PC-3 (cell line): Measurements from ENCODE around the gene MVB12B. TPM values are rescaled to one million over a fixed set of nuclear protein-coding genes. Genes with fewer than 3 reads are reported as not detected.

Experiments used
- ATAC-seq: fragments of 200-7000 bp; cut with Tn5 transposase; 2 replicates; pipeline ENCODE4 v1.9.1; 2020; ENCODE audit warnings: mild to moderate bottlenecking, moderate library complexity
- BruUV-seq: library from RNA; stranded (reverse); fragments of 400-500 nt; replicated peaks from 2 replicates; lab custom pipeline; 2021; lab: Mats Ljungman, UMichigan
- CTCF ChIA-PET: fragments of 300-600 bp; sonication (Branson Sonifier 250); formaldehyde crosslinking; loops from one replicate; lab custom pipeline; 2022; ENCODE audit warnings: antibody characterized with exemption; lab: Charles Lee
- POLR2A ChIA-PET: fragments of 300-600 bp; sonication (Branson Sonifier 250); formaldehyde crosslinking; loops from one replicate; lab custom pipeline; 2022; ENCODE audit warnings: antibody characterized with exemption; ENCODE audit not compliant: unreplicated experiment; lab: Charles Lee
- DNase-seq: peaks from one replicate; pipeline ENCODE4 v3.0.0-alpha.2; 2015
- H2AFZ ChIP-seq: fragments of 300-600 bp; sonication (generic); 2 replicates; pipeline ENCODE4 v1.6.0; 2016; ENCODE audit warnings: antibody characterized with exemption, low read length
- H3F3A ChIP-seq: fragments of 300-600 bp; sonication (generic); one replicate; pipeline ENCODE4 v1.6.0; 2017; ENCODE audit warnings: antibody characterized with exemption, low read length, control low read depth, mild to moderate bottlenecking; ENCODE audit not compliant: unreplicated experiment
- H3K27ac ChIP-seq: fragments of 300-600 bp; sonication (generic); 2 replicates; pipeline ENCODE4 v1.5.1; 2016; ENCODE audit warnings: mild to moderate bottlenecking, low read length
- H3K27me3 ChIP-seq: fragments of 300-600 bp; sonication (generic); 2 replicates; pipeline ENCODE4 v1.6.1; 2016; ENCODE audit warnings: low read length, mixed read lengths
- H3K36me3 ChIP-seq: fragments of 300-600 bp; sonication (generic); 2 replicates; pipeline ENCODE4 v1.6.1; 2016; ENCODE audit warnings: low read depth, mixed run types, low read length, mixed read lengths
- H3K4me1 ChIP-seq: fragments of 300-600 bp; sonication (generic); 2 replicates; pipeline ENCODE4 v1.5.1; 2016; ENCODE audit warnings: low read length; ENCODE audit not compliant: insufficient read depth
- H3K4me2 ChIP-seq: fragments of 300-600 bp; sonication (generic); 2 replicates; pipeline ENCODE4 v1.6.0; 2016; ENCODE audit warnings: low read length
- H3K4me3 ChIP-seq: fragments of 300-600 bp; sonication (generic); 2 replicates; pipeline ENCODE4 v1.5.1; 2016; ENCODE audit warnings: mild to moderate bottlenecking, low read length, mixed read lengths
- H3K79me2 ChIP-seq: fragments of 300-600 bp; sonication (generic); 2 replicates; pipeline ENCODE4 v1.6.1; 2017; ENCODE audit warnings: low read length, mixed read lengths
- H3K9ac ChIP-seq: fragments of 300-600 bp; sonication (generic); 2 replicates; pipeline ENCODE4 v1.6.0; 2016; ENCODE audit warnings: mild to moderate bottlenecking, low read length
- H3K9me2 ChIP-seq: fragments of 300-600 bp; sonication (generic); replicated peaks from 2 replicates; pipeline ENCODE4 v1.6.1; 2016; ENCODE audit warnings: mixed run types, low read length, mixed read lengths
- H3K9me3 ChIP-seq: fragments of 300-600 bp; sonication (generic); 2 replicates; pipeline ENCODE4 v1.6.1; 2016; ENCODE audit warnings: low read length, mixed read lengths
- H4K20me1 ChIP-seq: fragments of 300-600 bp; sonication (generic); 2 replicates; pipeline ENCODE4 v1.6.1; 2016; ENCODE audit warnings: low read length, mixed read lengths
- EZH2 ChIP-seq: fragments of 300-600 bp; sonication (generic); IDR thresholded peaks from one replicate; pipeline ENCODE4 v1.6.1; 2017; ENCODE audit warnings: antibody characterized with exemption, mild to moderate bottlenecking, low read length; ENCODE audit not compliant: unreplicated experiment
- EZH2phosphoT487 ChIP-seq: fragments of 300-600 bp; sonication (generic); IDR thresholded peaks from 2 replicates; pipeline ENCODE4 v1.6.1; 2018; ENCODE audit warnings: mild to moderate bottlenecking, antibody characterized with exemption, low read length, borderline replicate concordance
- intact Hi-C: fragments of 100-400 bp; cut with micrococcal nuclease; formaldehyde crosslinking; loops from 2 replicates; pipeline ENCODE4 v1.9.0; 2023
- total RNA-seq: library from RNA; depleted of rRNA; stranded (reverse); fragments of >200 nt; gene quantifications from 2 replicates; pipeline ENCODE4 v1.2.3, GENCODE V29; 2014
- TF ChIP-seq, protein P1 (sequence below): fragments of 300-600 bp; sonication (generic); conservative IDR thresholded peaks from 2 replicates; pipeline ENCODE4 v1.5.1; 2017; ENCODE audit warnings: antibody characterized with exemption, low read depth, mild to moderate bottlenecking, low read length

The MVB12B gene
- total RNA-seq, 1 experiment from 2014 or later: 7.2 TPM

DNA sequence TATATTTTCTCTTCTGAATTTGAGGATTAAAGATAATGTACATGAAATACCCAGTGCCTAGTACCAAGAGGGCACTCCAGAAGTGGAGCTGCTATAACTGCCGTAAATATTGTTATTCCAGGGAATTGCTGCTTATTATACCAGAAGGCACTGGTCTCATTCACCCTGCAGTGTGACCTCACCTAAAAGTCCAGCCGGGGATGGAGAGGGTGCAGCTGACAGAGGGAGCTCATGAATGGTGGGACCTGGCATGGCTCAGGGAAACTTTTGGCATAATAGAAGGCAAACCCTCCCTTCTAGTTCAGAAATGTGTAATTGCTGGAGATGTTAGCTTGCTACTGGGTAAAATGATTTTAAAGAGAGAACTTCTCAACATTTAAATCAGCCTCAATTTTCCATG lies 108.5 kb downstream of the MVB12B start:
- intact Hi-C loops: no loop called here

DNA sequence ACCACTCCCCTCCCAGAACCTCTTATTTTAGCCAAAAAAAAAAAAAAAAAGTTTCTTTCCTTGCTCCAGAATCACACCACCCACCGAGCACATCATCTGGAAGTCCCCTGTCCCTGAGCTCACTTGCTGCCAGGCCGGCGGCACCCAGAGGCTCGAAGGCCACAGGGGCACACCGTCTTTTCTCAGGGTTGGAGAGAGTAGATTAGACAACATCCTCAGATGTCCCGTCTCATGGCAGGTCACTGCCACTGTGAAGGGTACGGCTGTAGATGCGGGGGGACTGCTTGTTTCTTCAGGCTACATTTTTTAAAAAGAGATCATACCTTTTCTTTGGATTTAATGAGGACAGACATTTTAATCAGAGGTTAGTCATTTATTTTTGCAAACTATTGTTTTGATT lies 109.0 kb downstream of the MVB12B start:
- H3F3A ChIP-seq: no peaks in the 10 kb centered on the region
- no peak overlapping the region for H3K9ac ChIP-seq
- no peaks in the 10 kb centered on the region for H3K9me3 ChIP-seq
- intact Hi-C loops: no loop called here
- H3K4me3 ChIP-seq: no peak overlapping the region
- peaks cover 14% of the 10 kb centered on the region for H3K4me1 ChIP-seq
- no peak for DNase-seq
- no peak overlapping the region for H3K27ac ChIP-seq
- no TSS peak for BruUV-seq
- no peak overlapping the region for H2AFZ ChIP-seq
- ChIA-PET CTCF (no interaction called here), POLR2A (no interaction called here)
- H3K79me2 ChIP-seq: no peaks in the 10 kb centered on the region
- no peaks in the 10 kb centered on the region for H3K9me2 ChIP-seq
- no peak for ATAC-seq
- H3K4me2 ChIP-seq: no peak overlapping the region
- no peaks in the 10 kb centered on the region for H3K27me3 ChIP-seq
- H3K36me3 ChIP-seq: no peaks in the 10 kb centered on the region
- no peak for TF ChIP-seq EZH2phosphoT487
- TF ChIP-seq, protein P1, sequence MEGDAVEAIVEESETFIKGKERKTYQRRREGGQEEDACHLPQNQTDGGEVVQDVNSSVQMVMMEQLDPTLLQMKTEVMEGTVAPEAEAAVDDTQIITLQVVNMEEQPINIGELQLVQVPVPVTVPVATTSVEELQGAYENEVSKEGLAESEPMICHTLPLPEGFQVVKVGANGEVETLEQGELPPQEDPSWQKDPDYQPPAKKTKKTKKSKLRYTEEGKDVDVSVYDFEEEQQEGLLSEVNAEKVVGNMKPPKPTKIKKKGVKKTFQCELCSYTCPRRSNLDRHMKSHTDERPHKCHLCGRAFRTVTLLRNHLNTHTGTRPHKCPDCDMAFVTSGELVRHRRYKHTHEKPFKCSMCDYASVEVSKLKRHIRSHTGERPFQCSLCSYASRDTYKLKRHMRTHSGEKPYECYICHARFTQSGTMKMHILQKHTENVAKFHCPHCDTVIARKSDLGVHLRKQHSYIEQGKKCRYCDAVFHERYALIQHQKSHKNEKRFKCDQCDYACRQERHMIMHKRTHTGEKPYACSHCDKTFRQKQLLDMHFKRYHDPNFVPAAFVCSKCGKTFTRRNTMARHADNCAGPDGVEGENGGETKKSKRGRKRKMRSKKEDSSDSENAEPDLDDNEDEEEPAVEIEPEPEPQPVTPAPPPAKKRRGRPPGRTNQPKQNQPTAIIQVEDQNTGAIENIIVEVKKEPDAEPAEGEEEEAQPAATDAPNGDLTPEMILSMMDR: no peak
- TF ChIP-seq EZH2: no peak
- no peaks in the 10 kb centered on the region for H4K20me1 ChIP-seq

More for the DNA sequence above, 108.5 kb downstream of the MVB12B start:
- Histone ChIP-seq H3K36me3 (no peaks in the 10 kb centered on the region), H3F3A (no peaks in the 10 kb centered on the region), H3K27me3 (no peaks in the 10 kb centered on the region), H3K4me2 (no peak overlapping the region), H3K9me3 (no peaks in the 10 kb centered on the region), H3K9me2 (no peaks in the 10 kb centered on the region), H3K4me3 (no peak overlapping the region), H3K4me1 (peaks cover 14% of the 10 kb centered on the region), H4K20me1 (no peaks in the 10 kb centered on the region), H3K79me2 (no peaks in the 10 kb centered on the region), H3K27ac (no peak overlapping the region), H3K9ac (no peak overlapping the region), H2AFZ (no peak overlapping the region)
- TF ChIP-seq EZH2phosphoT487: no peak
- TF ChIP-seq, protein P1: no peak
- no peak for TF ChIP-seq EZH2
- ATAC-seq: no peak
- POLR2A ChIA-PET: no interaction called here
- no peak for DNase-seq
- no TSS peak for BruUV-seq
- CTCF ChIA-PET: no interaction called here

DNA sequence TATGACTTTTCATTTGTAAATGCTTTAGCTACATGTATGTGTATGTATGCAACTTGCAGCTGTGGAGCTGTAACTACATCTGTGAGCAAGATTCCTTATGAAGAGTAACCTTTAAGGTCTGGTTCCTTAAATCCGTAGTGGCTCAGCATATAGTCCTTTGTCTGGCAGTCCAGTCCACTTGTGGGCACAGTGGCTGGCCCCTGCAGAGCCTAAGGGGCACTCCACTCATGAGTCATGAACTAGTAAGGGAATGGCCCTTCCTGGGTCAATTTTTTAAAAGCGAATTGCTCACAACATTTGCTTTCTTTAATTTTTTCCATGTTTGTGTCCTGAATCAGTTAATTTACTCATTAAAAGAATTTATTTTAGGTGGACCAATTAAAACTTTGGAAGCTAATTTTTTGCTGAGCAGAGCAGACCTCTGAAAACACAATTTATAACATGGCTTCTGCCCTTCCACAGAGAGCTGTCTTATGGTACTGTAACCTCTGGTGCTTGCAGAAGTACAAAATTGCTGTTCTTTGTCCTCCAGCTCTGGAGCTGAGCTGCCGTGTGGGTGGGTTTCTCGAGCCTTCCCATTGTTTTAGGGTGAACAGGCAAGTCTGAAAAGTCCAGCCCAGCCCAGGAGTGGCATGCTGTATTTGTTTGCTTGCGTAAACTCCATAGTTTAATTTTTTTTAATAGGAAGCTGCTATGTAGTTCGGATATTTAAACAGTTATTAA lies 110.1 kb downstream of the MVB12B start:
- intact Hi-C loops: no loop called here
- no peak overlapping the region for H2AFZ ChIP-seq
- DNase-seq (peak; percentile 39), ATAC-seq (peak; percentile 88)
- peak overlapping the region; percentile 20; the same call in 1 of the 2 replicates for H3K4me2 ChIP-seq
- H3K27me3 ChIP-seq: no peaks in the 10 kb centered on the region
- BruUV-seq: no TSS peak
- peaks cover 14% of the 10 kb centered on the region for H3K4me1 ChIP-seq
- H3K79me2 ChIP-seq: no peaks in the 10 kb centered on the region
- no peak overlapping the region for H3K4me3 ChIP-seq
- H3K9me2 ChIP-seq: no peaks in the 10 kb centered on the region
- H3K27ac ChIP-seq: no peak overlapping the region
- no peaks in the 10 kb centered on the region for H3K36me3 ChIP-seq
- POLR2A ChIA-PET: no interaction called here
- no peaks in the 10 kb centered on the region for H4K20me1 ChIP-seq
- TF ChIP-seq EZH2phosphoT487: no peak
- TF ChIP-seq EZH2: no peak
- TF ChIP-seq, protein P1: no peak
- CTCF ChIA-PET: no interaction called here
- no peaks in the 10 kb centered on the region for H3F3A ChIP-seq
- H3K9ac ChIP-seq: no peak overlapping the region
- no peaks in the 10 kb centered on the region for H3K9me3 ChIP-seq
